NCI-H774 (cell line): ENCODE measurements around the gene PRKG1.
"Not testable (repeated sequence)": the region's sequence is repeated elsewhere in the genome, so short reads cannot be mapped to it uniquely, and the experiment has no call there.

Experiments
- DNase-seq: peaks from one replicate; lab custom pipeline; 2025; lab: John Stamatoyannopoulos, UW

PRKG1 gene

DNA sequence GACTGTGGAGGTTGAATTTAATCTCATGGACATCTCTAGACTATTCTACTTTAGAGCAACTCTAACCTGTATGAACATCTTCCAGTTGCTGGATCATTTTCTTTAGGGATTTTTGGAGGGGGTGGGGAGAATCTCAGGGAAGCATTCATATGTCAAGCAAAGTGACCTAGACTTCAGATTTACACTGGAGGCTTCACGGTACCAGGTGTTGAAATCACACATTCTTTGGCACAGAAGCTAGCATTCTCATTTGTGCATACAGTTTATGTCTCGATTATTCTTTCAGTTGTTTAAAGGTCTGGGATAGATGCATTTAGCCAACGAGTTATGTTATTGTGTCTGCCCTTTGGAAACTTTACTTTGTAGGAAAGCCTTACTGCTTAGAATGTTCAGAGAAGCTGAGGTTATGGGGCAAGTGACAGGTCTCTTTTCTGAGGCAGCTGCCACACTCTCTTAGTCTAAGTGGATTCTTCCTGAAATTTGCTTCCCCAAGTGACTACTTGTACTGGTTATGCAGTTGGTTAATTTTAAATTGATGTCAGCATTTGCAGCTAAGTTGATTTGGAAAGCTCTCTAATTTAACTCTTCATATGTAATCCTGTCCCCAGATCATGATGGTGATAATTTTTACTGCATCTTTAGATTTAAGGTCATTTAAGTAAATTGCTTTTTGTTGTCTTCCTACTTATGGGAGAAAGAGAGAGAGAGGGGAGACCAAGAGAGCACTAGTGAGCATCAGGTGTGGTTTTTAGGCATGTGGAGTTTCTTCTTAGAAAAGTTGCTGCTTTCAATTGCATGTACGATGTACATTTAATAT is 153.8 kb downstream of the PRKG1 start:
- no peak for DNase-seq

DNA sequence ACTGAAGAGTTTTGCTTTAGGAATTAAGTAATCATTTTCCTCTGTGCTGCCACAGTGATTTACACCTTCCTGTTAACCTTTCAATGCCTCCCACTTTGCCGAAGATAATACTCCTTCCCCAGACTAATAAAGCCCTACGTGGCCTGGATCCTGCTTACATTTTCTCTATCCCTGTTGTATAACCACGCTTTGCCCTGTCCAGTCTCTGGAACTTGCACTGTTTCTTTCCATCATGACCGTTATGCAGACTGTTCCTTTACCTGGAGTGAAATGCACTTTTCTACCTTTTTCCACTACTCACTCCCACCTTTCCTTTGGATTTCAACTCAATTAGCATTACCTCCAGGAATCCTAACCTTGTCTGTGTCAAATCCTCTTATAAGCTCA is 154.4 kb downstream of the PRKG1 start:
- no peak for DNase-seq

DNA sequence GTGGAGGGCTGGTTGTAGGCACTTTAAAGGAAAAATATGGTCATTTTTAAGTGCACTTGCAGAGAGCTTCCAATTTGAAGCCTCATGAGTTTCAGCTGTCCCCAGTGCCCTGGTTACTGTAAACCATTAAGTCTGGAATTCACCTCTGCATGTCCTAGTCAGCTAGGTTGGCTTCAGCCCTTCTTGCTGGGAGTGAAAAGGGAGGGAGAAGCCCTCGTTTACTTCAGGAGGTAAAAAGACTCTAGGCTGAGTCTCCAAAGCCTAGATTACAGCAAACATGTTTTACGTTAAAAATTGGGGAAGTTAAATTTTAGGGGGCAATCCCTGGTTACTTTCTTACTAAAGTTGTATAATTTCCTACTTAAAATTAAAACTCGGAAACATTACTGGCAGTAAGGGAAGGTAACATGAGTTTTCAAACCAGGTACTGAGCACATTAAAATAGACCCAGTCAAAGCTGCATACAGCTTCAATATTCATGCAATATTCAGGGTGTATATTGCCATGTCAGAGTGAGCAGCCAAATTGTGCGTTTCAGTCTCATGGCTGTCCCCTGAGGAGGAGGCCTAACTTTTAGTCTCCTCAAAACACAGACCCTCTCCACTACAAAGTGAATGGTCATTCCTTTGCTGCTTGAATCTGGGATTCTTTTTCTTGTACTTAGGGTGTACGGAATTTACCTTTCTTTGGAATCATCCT is 156.7 kb downstream of the PRKG1 start:
- DNase-seq = no peak

DNA sequence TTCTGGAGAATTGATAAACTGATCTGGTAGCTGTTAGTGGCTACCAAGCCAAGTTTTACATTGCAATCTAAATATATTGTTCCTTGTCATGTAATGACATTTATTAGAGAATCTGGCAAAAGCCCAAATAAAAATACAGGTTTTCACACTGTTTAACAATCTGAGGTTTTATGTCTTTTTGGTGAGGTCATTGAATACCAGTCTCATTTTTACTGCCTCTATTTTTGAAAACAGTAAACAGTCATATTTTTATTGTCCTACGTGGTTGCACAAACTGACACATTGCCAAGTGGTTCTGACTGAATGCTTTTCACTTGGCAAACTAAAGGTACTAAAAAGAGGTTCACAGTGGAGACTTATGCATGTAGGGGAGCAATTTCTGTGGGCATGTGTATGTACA is 157.5 kb downstream of the PRKG1 start:
- DNase-seq = no peak

DNA sequence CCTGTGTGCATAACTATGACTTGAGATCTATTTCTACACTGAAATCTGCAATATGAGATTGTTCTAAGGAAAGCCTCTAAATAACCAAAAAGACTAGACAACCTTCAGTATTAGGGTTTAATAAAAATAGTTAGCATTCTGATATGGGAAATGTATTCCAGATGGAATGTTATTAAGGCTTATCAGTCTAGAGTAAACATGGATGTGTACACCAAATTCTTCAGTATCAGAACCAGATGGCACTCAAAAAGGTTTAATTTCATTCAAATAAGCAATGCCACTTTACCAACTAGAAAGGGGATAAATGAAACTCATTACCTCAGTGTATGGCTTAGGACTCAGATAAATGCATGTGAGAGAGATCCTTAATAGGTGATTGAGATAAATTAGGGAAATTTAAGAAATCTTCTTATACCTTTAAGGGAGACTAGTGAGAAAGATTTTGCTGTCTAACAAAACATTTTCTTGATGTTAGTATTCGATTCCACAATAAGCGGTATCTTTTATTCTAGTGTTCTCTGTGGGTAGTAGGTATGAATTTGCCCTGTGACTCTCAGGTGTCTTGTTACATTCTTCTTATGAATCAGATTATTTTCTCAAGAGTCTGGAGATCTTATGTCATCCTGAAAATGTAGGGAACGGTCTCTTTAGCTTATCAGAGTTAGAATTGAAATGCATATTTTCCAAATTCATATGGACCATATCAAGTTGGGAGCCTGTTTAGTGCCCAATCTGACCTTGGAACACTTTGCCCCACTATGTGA is 159.2 kb downstream of the PRKG1 start:
- no peak for DNase-seq

DNA sequence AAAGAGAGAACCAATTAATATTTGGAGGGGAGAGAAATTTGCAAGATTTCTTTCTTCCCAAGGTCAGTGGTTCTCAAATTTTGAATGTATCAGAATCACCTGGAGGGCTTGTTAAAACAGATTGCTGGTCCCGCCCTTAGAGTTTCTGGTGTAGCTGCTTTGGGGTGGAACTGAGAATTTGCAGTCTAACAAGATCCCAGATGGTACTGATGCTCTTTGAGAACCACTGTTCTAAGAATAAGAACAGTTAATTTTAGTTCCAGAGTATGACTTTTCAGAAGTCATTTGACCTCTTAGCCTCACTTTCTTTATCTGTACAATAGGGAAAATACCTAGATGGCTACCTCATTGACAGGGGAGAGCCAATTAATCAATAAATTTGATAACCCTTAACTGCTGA is 161.6 kb downstream of the PRKG1 start:
- DNase-seq = no peak

DNA sequence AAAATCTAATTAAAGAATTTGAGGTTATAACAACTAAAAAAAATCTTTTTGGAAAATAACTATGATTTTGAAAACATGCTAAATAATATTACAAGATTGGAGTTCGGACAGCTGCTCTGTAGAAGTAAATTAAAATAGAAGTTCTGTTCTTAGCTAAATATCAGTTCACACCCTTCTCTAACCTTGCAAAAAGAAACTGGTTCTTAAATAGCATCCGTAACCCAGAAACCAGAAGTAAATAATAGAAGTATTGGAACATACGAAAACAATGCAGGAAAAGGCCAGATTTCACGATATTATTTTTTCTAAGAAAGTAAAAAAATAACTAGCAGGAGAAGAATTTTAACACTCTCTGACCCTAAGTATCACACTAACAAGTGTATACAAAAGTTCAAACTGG is 164.7 kb downstream of the PRKG1 start:
- no peak for DNase-seq

DNA sequence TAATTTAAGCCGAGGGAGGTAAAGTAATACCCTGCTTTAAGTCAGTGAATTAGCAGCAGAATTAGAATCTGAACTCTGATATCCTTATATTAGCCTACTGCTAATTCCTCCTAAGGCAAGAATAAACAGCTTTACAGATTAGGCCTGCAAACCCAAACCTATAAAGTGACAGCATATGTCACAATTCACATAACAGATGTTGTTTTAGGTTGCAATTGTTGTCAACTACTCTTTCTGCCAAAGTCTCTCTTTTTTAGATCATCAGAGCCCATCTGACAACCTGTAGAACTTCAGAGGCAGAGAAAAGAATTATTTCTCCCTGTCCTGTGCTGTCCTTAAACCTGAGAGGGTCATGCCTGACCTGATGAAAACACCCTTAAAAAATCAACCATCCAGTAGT is 167.2 kb downstream of the PRKG1 start:
- no peak for DNase-seq

DNA sequence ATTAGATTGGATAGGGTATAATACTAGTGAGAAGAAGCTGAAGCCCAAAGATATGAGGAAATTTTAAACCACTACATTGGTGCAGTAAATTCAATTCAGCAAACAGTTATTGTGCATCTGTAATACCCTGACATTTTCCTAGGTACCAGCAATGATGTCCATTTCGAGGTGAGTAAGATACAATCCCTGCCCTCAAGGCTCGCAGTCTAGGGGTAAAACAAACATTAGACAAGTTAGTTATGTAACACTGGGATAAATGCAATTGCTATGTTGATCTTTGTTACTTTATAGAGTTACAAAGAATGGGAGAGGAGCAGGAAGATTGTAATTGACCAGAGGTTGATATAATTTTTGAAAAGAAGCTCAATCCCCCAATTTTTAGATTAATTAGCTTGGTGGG is 168.1 kb downstream of the PRKG1 start:
- DNase-seq = no peak

DNA sequence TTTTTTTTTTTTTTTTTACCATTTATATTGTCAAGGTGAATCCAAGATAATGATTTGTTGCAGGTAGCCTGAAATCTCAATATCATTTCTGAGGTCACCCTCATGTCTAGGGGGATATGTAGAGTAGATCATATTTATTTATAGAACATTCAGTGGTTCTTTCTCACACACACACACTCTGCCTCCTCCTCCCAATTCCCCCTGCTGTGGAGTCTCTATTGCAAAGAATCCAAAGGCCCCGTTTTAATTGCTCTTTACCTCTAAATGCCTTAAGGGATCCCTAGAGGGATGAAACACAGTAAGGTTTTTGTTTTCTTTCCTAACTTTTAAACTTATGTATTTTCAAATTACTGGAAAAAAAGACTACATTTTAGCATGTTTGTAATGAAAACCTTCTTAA is 170.0 kb downstream of the PRKG1 start:
- DNase-seq = no peak

DNA sequence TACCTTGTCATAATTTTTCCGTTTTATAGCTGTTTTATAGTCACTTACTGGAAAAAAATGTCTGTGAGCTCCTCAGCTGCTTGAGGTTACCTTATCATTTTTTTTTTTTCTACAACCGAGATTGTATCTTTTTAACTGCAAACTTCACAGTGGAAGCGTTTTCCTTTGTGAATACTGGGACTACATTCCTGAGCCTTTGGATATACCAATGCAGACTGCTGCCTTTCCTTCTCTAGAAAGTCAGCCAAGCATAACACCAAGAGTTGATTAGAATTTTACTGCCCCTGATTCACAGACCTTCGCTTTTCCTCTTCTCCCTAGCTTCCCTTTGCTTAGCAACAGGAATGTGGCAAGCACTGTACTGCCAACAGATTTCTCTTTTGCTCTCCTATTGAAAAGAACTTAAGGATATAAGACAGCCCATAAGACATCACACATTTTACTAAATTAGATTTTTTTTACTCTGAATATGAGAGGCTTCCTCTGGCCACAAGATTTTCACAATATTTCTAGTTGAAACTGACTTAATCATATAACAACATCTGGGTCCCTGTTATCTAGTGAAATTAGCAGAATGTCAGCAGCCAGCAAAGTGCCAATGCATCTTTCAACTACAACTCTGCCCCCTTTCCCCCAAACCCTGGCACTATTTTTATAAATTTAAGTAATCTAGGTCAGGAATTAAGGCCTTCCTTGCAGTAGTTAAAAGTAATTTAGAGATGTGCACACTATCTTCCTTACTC is 170.6 kb downstream of the PRKG1 start:
- DNase-seq = no peak

DNA sequence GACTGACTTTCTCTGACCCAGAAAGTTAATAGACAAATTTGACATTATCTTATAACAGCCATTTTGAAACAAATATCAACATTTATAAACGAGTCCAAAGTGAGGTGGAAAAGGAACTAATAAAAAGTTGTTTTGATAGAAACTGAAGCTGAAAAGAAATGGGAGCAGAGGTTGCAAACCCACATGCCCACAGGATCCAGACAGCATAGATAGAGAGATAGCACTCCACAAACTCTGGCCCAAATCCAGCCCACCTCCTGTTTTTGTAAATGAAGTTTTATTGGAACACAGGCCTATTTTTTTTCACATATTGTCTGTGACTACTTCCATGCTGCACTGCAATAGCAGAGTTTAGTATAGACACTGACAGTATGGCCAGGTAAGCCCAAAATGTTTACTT is 171.9 kb downstream of the PRKG1 start:
- DNase-seq = no peak

DNA sequence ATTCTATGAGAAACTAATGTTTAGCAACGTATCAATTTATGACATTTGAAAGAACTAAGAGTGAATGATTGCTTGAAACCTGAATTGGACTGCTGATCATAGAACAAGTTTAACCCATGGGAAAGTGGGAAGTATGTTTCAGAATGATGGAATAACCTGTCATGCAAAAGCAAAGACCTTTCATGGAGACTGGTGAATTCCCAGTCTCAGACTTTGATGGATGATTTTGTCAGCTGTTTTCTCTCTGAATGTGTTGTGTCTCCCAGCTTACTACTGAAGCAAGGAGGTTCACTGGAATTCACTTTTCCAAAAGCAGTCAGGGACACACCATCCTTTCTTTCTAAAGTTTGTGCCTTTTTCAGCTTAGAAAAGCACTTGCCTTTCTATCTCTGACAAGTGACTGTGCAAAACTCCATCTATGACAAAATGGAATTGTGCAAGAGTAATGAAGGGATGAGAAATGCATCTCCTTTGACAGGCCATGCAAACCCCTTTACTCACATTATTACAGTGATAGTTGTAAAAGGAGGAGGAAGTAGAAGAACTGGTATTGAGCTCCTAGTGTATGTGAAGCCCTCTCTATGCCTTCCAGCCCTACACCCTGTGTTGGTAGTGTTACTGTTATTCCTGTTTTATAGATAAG is 176.1 kb downstream of the PRKG1 start:
- DNase-seq = no peak

DNA sequence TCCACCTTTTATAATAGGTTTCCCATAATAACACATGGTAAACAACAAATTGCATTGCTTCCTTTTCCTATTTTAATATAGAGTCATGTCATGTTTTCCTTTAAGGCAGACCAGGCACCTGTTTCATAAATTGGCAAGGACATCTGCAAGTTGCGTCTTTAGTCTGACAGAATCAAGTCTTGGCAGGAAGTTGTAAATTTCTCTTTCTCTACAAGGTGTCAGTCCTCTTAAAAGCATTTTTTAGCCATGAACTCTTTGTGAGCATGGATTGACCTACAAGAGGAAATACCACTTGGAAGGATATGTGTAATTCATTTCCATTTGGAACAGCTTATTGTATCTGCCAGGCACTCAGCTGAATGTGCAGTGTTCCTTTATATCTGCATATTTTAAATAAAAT is 176.8 kb downstream of the PRKG1 start:
- DNase-seq = no peak

DNA sequence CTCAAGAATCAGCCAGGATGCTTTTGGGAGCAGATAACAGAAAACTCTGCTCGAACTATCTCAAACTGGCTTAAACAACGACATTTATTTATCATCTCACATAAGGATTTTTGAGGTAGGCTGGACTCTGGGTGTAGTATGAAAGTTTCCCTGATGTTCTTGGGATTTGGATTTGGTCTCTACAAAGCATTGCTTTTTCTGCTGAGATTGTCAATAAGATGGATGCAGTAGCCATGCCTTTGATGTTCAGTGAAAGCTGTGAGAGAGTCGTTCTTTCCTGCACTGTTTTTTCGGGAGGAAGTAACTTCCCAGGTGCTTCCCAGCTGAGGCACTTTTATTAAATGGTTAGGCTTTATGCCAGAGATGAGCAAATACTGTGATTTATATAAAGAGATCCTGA is 181.1 kb downstream of the PRKG1 start:
- no peak for DNase-seq

DNA sequence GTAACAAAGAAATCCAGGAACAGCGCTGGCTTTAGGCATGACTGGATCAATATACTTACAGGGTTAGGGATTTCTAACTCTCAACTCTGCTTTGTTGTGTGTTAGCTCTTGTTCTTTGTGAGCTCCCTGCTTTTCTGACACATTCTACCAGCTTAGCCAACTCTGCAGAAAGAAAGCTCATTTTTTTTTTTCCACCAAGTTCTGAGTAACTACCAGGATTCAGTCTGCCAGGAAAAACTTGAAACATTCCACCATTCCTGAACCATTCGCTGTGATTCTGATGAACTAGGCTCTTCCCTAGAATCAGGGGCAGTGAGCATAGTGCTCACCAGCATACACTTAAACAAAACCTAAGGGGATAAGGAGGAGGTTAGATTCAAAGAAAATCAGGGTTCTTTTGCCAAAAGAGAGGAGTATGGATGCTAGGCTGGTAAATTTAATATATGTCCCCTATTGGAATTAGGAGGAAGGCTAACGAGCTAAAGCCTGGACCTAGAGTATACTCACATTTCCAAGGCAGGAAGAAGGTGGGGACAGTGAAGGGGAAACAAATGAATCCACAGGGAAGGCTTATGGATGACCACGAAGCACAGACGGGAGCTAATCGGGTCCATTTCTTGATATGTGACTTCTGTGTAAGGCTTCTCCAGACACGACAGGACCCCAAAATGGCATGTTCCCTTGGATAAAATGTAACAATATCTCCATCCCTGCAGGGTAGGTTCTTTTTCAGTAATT is 183.4 kb downstream of the PRKG1 start:
- no peak for DNase-seq

DNA sequence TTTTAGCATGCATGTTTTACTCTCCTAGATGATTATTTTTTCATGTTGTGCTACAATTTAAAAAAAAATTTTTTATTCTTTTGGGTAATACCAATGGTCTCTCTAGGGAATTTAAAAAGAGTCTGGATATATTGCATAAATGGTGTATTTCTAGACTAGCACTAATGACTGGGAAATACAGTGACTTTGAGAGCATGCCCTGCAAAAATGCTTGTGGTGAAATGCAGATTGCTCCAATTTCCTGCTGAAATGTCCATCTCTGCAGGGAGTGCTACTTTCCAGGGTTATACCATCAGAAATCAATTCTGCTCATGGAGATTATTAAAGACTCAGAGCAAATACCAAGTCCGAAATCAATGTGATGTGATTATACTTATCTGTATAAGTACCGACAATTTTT is 186.1 kb downstream of the PRKG1 start:
- DNase-seq = no peak

DNA sequence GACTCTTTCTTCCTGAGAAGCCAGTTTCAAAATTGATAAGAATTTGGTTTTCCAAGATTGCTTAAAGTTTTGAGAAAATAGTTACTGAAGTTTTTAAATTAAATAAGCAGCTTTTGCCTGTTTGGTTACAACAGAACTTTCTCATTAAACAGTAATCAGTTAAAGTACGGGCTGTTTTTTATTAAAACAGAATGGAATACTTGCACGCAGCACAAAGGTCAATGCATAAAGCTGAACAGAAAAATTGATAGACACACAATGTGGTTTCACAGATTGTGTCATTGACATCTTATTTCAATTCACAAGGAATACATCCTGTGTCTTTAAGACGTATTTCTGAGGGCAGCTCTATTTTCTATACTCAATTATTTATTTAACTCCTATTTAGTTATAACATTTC is 192.2 kb downstream of the PRKG1 start:
- no peak for DNase-seq

DNA sequence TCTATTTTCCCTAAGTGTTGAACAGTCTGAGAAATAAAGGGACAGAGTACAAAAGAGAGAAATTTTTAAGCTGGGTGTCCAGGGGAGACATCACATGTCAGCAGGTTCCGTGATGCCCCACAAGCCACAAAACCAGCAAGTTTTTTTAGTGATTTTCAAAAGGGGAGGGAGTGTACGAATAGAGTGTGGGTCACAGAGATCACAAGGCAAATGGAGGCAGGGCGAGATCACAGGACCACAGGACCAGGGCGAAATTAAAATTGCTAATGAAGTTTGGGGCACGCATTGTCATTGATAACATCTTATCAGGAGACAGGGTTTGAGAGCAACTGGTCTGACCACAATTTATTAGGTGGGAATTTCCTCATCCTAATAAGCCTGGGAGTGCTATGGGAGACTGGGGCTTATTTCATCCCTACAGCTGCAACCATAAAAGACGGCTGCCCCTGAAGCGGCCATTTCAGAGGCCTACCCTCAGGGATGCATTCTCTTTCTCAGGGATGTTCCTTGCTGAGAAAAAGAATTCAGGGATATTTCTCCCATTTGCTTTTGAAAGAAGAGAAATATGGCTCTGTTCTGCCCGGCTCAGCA is 193.8 kb downstream of the PRKG1 start:
- not testable (repeated sequence) for DNase-seq

DNA sequence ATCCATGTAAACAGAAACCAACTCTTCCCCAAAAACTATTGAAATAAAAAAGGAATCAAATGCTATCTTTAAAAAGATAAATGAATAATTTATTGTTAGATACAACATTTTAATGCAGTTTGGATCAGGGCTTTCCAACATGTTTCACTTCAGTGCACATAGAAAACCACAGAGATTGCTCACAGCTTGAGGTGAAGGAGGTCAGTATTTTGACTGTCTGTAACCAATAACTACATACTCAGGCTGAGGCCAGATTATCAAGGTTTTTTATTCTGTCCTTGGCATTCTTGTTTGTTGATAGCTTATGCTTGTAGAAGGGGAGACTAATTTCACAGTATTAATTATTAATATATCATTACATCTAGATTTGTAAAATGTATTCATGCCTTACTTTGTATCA is 195.5 kb downstream of the PRKG1 start:
- DNase-seq = no peak
